C4-2B (cell line): ENCODE results near the gene VCL.

Experiments
- H3K27ac ChIP-seq: fragments of 450-650 bp; 2 replicates; pipeline ENCODE4 v1.5.1; 2017
- ZFX ChIP-seq: fragments of 450-650 bp; IDR thresholded peaks from 2 replicates; pipeline ENCODE4 v1.6.1; 2017
- TF ChIP-seq, protein P1 (sequence below): fragments of 450-650 bp; conservative IDR thresholded peaks from 2 replicates; pipeline ENCODE4 v1.5.1; 2017; ENCODE audit warnings: mild to moderate bottlenecking

The VCL gene

DNA sequence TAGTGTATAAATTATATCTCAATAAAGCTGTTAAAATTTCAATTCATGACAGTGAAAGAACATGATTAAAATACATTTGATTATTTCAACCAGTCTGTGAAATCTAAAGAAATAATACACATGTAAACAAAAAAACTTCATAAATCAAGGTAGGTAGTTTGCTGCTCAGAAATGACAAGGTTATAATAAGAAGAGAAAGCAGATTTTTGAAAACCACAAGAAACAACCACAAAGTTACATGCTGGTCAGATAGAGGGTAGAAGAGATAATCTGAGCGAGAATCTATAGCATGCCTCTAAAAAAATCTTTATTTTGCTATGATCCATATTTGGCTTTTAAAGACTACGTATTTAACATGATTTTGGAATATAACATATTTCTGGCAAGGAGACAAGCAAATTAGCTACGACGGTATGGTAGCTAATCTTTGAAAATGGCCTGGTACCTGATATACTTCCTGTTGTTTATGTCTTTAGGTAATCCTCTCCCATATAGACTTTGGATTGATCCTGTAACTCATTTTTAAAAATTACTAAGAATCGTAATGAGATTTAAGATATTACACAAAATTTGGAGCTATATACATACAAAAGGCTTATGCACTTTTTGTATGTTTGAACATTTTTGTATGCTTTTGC lies 23.5 kb upstream of the VCL start:
- TF ChIP-seq, protein P1, sequence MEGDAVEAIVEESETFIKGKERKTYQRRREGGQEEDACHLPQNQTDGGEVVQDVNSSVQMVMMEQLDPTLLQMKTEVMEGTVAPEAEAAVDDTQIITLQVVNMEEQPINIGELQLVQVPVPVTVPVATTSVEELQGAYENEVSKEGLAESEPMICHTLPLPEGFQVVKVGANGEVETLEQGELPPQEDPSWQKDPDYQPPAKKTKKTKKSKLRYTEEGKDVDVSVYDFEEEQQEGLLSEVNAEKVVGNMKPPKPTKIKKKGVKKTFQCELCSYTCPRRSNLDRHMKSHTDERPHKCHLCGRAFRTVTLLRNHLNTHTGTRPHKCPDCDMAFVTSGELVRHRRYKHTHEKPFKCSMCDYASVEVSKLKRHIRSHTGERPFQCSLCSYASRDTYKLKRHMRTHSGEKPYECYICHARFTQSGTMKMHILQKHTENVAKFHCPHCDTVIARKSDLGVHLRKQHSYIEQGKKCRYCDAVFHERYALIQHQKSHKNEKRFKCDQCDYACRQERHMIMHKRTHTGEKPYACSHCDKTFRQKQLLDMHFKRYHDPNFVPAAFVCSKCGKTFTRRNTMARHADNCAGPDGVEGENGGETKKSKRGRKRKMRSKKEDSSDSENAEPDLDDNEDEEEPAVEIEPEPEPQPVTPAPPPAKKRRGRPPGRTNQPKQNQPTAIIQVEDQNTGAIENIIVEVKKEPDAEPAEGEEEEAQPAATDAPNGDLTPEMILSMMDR: no peak
- TF ChIP-seq ZFX: no peak
- H3K27ac ChIP-seq: no peak overlapping the region

DNA sequence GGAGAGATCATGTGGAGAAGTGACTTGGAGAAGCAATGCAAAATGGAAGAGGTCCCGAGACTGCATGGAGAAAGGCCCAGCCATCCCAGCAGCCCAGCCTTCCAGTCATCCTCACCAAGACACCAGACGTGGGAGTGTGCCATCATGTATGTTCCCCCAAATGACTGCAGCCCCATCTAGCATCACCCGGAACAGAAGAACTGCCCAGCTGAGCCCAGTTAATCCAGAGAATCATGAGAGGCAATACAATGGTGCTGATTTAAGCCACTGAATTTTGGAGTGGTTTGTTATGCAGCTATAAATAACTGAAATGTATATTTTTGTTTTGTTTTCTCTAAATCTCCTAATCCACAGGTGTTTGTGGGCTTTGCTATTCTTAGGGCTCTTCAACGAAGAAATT lies 22.5 kb upstream of the VCL start:
- TF ChIP-seq ZFX: no peak
- TF ChIP-seq, protein P1: no peak
- no peak overlapping the region for H3K27ac ChIP-seq

DNA sequence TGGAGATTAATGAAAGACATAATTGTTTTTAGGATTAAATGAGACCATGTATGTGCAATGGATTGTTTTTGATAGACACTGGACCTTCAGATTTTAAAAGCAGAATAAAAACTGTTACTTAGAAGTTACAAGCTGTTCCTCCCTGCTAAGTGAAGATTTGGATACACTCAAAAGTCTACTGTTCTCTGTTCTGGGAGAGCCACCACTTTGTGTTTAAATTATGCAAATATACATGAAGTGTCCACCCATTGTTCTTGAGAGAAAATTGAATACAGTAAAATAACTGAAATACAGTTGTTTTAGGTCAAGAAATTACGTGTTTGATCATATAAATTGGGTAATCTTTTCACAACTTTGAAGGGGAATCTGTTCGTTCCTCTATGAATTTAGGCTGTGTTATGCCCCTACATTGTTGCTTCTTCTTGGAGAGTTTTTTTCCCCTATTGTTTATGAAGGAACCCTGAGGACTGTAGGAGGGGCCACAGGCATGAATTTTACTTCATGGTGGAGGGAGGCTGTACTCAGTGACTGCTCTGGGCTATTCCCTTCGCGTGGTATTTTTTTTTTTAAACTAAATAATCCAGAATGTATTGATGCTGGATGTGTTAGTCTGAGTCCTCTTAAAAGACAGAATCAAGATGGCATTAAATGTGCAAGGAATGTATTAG lies 18.6 kb upstream of the VCL start:
- TF ChIP-seq ZFX: no peak
- TF ChIP-seq, protein P1: no peak
- no peak overlapping the region for H3K27ac ChIP-seq

DNA sequence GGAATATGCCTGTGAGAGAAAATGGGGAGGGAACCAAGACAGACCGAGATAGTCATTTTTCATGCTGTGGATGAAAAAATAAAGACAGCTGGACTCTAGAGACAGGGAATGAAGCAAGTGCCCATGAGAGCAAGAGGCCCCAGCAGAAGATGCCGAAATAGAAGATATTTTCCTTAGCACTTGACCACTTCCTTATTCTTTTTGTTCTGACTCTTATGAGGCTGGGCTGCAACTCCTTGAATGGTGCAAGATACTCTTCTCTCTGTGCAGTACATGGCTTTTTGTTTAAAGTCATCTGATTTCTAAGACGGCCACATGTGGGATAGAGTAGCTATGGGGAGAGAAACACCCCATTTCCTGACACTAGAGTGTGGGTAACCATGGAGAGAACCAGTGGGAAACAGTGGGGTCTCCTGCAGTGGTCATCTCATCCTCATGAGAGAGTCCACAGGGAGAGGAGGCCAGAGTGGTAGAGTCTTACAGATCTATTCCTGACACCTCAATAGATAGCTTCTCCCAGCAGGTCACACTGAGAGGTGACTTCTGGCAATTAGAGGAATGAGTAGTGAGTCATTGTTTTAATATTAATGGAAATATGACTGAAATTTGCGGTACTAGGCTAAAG lies 18.0 kb upstream of the VCL start:
- TF ChIP-seq, protein P1: no peak
- TF ChIP-seq ZFX: no peak
- no peak overlapping the region for H3K27ac ChIP-seq

DNA sequence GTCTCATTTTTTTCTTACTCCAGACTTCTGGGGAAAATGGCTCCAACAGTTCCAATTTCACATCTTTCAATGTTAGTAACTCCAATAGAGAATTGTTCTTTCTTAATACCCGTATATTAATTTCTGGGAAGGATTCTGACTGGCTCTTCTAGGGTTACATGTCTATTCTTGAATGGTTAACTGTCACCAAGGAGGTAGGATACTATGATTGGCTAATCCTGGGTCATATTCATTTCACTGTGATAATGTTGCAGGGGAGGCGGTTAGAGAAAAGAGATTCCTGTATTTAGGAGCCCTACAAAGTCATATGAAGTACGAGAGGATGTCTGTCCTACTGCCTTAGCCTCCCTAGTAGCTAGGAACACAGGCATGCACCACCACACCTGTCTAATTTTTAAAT lies 16.1 kb upstream of the VCL start:
- no peak overlapping the region for H3K27ac ChIP-seq
- TF ChIP-seq ZFX: no peak
- TF ChIP-seq, protein P1: no peak

DNA sequence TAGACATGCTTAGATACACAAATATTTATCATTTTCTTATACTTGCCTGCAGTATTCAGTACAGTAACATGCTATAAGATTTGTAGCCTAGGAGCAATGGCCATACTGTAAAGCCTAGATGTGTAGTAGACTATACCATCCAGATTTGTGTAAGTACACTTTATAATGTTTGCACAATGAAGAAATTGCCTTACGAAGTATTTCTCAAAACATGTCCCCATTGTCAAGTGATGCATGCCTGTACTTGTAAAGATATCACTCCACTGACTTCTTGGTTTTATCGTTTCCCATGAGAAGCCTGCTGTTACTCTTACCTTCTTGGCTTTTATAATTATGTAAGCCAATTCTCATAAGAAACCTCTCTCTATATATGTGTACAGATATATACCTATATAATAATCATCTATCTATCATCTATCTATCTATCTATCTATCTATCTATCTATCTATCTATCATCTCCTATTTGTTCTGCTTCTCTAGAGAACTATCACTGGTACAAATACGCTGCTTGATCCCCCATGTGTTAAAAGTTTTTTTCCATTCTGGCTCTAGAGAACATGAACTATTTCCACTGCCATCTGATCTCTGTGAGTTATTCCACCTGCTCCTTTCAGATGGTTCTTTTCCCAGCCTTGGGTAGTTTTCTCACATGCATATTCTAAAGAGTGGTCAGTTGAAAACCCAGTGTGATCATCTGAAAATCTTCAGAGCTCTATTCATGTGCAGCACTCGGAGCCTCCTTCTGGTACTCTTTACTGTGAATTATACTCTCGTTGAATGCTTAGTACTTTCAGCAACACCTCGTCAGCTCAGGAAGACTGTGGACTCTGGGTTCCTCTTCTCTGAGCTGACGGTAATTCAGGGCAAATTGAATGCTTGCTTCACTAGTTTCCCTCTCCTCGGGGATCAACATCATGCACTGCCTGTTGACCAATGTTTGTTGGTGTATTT lies 14.5 kb upstream of the VCL start:
- H3K27ac ChIP-seq: no peak overlapping the region
- TF ChIP-seq, protein P1: no peak
- TF ChIP-seq ZFX: no peak
